Panc1 (cell line): ENCODE results near the gene SH3BP4.

Experiments used
- CTCF ChIP-seq: fragments of 450-650 bp; IDR thresholded peaks from 2 replicates; pipeline ENCODE4 v1.5.1; 2017; ENCODE audit warnings: mild to moderate bottlenecking
- POLR2AphosphoS5 ChIP-seq: IDR thresholded peaks from 2 replicates; pipeline ENCODE4 v1.6.1; 2012; ENCODE audit warnings: mild to moderate bottlenecking, low read depth, low read length, moderate library complexity
- SIN3A ChIP-seq: IDR thresholded peaks from 2 replicates; pipeline ENCODE4 v1.6.1; 2012; ENCODE audit warnings: low read depth, mild to moderate bottlenecking, low read length, moderate library complexity, borderline replicate concordance; ENCODE audit not compliant: insufficient read depth
- TCF7L2 ChIP-seq: IDR thresholded peaks from 2 replicates; pipeline ENCODE4 v1.6.1; 2011; ENCODE audit warnings: mild to moderate bottlenecking, low read depth, low read length, inconsistent platforms
- TF ChIP-seq, protein P1 (sequence below), 2 experiments: IDR thresholded peaks; 2 replicates each; pipeline ENCODE4 v1.6.1; 2011 to 2012; ENCODE audit warnings: low read depth in 2 of 2, control low read depth in 1 of 2, low read length in 1 of 2, mild to moderate bottlenecking in 1 of 2, moderate library complexity in 1 of 2; ENCODE audit not compliant: insufficient read depth in 1 of 2

- TF ChIP-seq CTCF (no peak), POLR2AphosphoS5 (no peak), TCF7L2 (no peak), SIN3A (no peak)
- TF ChIP-seq, protein P1, sequence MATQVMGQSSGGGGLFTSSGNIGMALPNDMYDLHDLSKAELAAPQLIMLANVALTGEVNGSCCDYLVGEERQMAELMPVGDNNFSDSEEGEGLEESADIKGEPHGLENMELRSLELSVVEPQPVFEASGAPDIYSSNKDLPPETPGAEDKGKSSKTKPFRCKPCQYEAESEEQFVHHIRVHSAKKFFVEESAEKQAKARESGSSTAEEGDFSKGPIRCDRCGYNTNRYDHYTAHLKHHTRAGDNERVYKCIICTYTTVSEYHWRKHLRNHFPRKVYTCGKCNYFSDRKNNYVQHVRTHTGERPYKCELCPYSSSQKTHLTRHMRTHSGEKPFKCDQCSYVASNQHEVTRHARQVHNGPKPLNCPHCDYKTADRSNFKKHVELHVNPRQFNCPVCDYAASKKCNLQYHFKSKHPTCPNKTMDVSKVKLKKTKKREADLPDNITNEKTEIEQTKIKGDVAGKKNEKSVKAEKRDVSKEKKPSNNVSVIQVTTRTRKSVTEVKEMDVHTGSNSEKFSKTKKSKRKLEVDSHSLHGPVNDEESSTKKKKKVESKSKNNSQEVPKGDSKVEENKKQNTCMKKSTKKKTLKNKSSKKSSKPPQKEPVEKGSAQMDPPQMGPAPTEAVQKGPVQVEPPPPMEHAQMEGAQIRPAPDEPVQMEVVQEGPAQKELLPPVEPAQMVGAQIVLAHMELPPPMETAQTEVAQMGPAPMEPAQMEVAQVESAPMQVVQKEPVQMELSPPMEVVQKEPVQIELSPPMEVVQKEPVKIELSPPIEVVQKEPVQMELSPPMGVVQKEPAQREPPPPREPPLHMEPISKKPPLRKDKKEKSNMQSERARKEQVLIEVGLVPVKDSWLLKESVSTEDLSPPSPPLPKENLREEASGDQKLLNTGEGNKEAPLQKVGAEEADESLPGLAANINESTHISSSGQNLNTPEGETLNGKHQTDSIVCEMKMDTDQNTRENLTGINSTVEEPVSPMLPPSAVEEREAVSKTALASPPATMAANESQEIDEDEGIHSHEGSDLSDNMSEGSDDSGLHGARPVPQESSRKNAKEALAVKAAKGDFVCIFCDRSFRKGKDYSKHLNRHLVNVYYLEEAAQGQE (IDR thresholded peaks at IDR 0.05; ENCODE audit: insufficient read depth in 1 of 2, low read depth in 2 of 2, low read length in 1 of 2) = no peak
Observed at GRCh38 chr2:235091983-235092382, 140.2 kb downstream of the SH3BP4 start.
